Measurements from ENCODE around the gene AMOTL2. TPM values are rescaled to one million over a fixed set of nuclear protein-coding genes. Genes with fewer than 3 reads are reported as not detected.

AMOTL2 gene
- polyA plus RNA-seq, 2 of the 4 experiments (the other 2 are of a cell fraction), result 41.1 to 44.1 TPM

DNA sequence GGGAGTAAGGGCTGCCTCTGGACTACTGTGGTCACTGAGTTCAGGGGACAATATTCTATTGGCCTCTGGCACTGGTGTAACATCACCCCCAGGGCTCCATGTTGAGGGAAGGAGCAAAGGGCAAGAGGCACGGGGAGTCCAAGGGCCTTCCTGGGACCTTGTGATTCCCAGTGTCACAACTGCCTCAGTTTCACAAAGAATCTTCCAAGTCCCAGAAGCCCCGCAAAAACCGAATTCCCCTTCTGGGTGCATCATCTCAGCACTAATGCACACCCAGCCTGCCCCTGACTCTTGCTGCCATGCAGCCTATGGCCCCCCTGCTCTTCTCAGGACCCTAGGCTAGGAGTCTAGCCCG, 5.5 kb downstream of the AMOTL2 start (continued):
- TF ChIP-seq RCOR1 (IDR thresholded peaks at IDR 0.05; ENCODE audit: low read depth, low read length) (no peak), EHMT2 (IDR thresholded peaks at IDR 0.05; ENCODE audit: low read depth) (no peak), TFCP2L1 (CRISPR knock-in tag; IDR thresholded peaks at IDR 0.05) (no peak), SREBF2 (IDR thresholded peaks at IDR 0.05) (no peak), PHF8 (IDR thresholded peaks at IDR 0.05; ENCODE audit: borderline replicate concordance, low read depth) (no peak), REST (IDR thresholded peaks at IDR 0.05) (no peak)
- TF ChIP-seq, protein P1, sequence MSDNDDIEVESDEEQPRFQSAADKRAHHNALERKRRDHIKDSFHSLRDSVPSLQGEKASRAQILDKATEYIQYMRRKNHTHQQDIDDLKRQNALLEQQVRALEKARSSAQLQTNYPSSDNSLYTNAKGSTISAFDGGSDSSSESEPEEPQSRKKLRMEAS (IDR thresholded peaks at IDR 0.05), result no peak

GRCh38 chr3:134367869-134368750, 6.1 kb downstream of the AMOTL2 start:
- ATAC-seq (no peak), FAIRE-seq (no peak), DNase-seq (ENCODE audit: low read depth in 1 of 2, low spot score in 1 of 2) (no peak)
- CTCF ChIA-PET, result interaction anchor here (1.1 to 31.4 kb wide), 4 partner anchors 9 to 111 kb away, joined by 3 to 356 read pairs (median 122); partner anchors contain the start of genes ANAPC13 and CEP63
- Histone ChIP-seq H3K4me1 (peaks cover 88% of the 10 kb centered on the region), H3K4me2 (peak overlapping the region; percentile 93), H3K4me3 (peak overlapping the region; percentile 74; the same call in 1 of the 3 replicates), H3K27ac (peak overlapping the region; percentile 99 to 100), H3K9me3 (no peaks in the 10 kb centered on the region)
- 85% methylated on average over 8 of the region's 8 CpGs for WGBS (ENCODE audit: missing lambda C conversion rate)
- POLR2A ChIA-PET, result interaction anchor here (1.4 to 4.8 kb wide), 3 partner anchors 12 to 54 kb away, joined by 4 to 49 read pairs (median 4); no protein-coding TSS in a partner anchor
- TF ChIP-seq POLR2A (IDR thresholded peaks at IDR 0.05; ENCODE audit: low read length), result no peak
- peak; percentile 84 for TF ChIP-seq POLR2AphosphoS2 (conservative IDR thresholded peaks at IDR 0.05; ENCODE audit: low read length)
- TF ChIP-seq JUN (IDR thresholded peaks at IDR 0.05), result peak in 1 of 2 experiments; percentile 16; a peak in 1 of 5 replicates

DNA sequence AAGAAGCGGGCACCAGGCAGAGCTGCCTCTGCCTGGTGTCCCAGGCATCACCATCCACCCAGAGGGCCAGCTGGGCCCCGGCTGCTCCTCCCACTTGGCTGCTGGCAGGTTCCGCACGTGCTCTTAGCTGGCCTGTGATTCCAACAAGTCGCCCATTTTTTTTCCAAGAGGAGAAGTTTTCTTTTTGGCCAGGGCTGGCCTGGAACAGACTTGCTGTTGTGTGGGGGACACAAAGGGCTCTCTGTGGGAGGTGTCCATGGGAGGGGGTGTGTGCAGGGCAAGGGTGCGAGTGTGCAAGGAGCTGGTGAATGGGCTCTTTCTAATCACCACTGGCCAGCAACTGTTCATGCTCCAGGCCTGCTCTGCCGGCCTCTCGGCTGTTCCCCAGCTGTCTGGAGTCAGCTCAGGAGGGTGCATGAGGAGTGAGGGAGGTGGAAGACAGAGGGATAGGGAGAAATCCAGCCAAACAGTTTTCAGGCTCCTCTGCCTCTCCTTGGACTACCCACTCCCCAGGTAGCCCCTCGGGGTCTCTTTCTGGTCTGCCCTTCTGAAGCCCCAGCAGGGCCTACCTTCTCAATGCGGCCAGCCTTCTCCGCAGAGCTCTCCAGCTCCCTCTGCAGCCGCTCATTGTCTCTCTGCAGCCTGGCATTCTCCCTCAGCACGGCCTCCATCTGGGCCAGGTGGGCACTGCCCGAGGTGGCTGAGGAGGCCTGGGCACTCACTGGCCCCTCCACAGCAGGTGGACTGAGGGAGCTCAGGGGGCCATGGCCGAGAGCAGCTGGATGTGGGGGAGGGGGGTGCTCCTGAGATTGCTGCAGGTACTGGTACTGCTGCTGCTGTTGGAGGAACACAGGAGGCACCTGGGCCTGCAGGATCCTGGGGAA, 7.1 kb downstream of the AMOTL2 start:
- H3K9me3 ChIP-seq, result no peaks in the 10 kb centered on the region
- H3K4me3 ChIP-seq, result 0 out of 3 replicates have a peak overlapping the region, but pooled peaks have one; percentile 16
- POLR2A ChIA-PET, result interaction anchor here (0.5 to 4.8 kb wide), 5 partner anchors 8 to 107 kb away, joined by 3 to 49 read pairs (median 4); partner anchors contain the start of gene AMOTL2
- peak overlapping the region; percentile 93 for H3K4me2 ChIP-seq
- peak overlapping the region; percentile 99 to 100 for H3K27ac ChIP-seq
- TF ChIP-seq POLR2AphosphoS2 (conservative IDR thresholded peaks at IDR 0.05; ENCODE audit: low read length) (no peak), NPAS2 (CRISPR knock-in tag; IDR thresholded peaks at IDR 0.05; ENCODE audit: borderline replicate concordance) (no peak), TFCP2L1 (CRISPR knock-in tag; IDR thresholded peaks at IDR 0.05) (no peak), SREBF2 (IDR thresholded peaks at IDR 0.05) (no peak), MAZ (IDR thresholded peaks at IDR 0.05; ENCODE audit: borderline replicate concordance, low read depth, low read length) (no peak)
- TF ChIP-seq, protein P2, sequence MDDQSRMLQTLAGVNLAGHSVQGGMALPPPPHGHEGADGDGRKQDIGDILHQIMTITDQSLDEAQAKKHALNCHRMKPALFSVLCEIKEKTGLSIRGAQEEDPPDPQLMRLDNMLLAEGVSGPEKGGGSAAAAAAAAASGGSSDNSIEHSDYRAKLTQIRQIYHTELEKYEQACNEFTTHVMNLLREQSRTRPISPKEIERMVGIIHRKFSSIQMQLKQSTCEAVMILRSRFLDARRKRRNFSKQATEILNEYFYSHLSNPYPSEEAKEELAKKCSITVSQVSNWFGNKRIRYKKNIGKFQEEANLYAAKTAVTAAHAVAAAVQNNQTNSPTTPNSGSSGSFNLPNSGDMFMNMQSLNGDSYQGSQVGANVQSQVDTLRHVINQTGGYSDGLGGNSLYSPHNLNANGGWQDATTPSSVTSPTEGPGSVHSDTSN (IDR thresholded peaks at IDR 0.05), result no peak
- ATAC-seq (no peak), FAIRE-seq (no peak), DNase-seq (ENCODE audit: low read depth in 1 of 2, low spot score in 1 of 2) (no peak)
- 65% methylated on average over 11 of the region's 15 CpGs for WGBS (ENCODE audit: missing lambda C conversion rate)
- H3K4me1 ChIP-seq, result peaks cover 97% of the 10 kb centered on the region
- CTCF ChIA-PET, result interaction anchor here (0.9 to 31.4 kb wide), 8 partner anchors 8 to 112 kb away, joined by 3 to 356 read pairs (median 4); partner anchors contain the start of genes AMOTL2, ANAPC13 and CEP63
